T-cell (primary cell): ENCODE data around the gene NFIA. TPM values are rescaled to one million over a fixed set of nuclear protein-coding genes. Genes with fewer than 3 reads are reported as not detected.

Source experiments
- ATAC-seq, 4 experiments: fragments of 200-7000 bp in 3 of 4; fragments of 150-1000 bp in 1 of 4; cut with Tn5 transposase; replicated peaks in 1 of 4; 1 replicate in 3 of 4; 2 replicates in 1 of 4; pipeline ENCODE4 v1.10.0; 2021; ENCODE audit warnings: moderate library complexity in 3 of 4, mild to moderate bottlenecking in 2 of 4, moderate number of reproducible peaks in 1 of 4
- CTCF ChIA-PET, 2 donors: fragments of 300-600 bp; sonication (Branson Sonifier 250); formaldehyde crosslinking; loops; one replicate each; lab custom pipeline; 2022; ENCODE audit warnings: antibody characterized with exemption in 2 of 2; lab: Charles Lee
- POLR2A ChIA-PET, 2 donors: fragments of 300-600 bp; sonication (Branson Sonifier 250); formaldehyde crosslinking; loops; one replicate each; lab custom pipeline; 2022; ENCODE audit warnings: antibody characterized with exemption in 2 of 2; lab: Charles Lee
- DNase-seq, 35 experiments: peaks; one replicate each; pipeline versions ENCODE4 v3.0.0 to v3.0.0-alpha.2; 2013 to 2023
- H3K27ac ChIP-seq: one replicate; pipeline ENCODE4 v1.5.1; 2013; ENCODE audit warnings: low read length
- H3K27me3 ChIP-seq, 2 experiments: replicated peaks in 1 of 2; 1 replicate in 1 of 2; 2 replicates in 1 of 2; pipeline versions ENCODE4 v1.6.1 to v1.7.0; 2013; ENCODE audit warnings: low read length in 1 of 2, mixed read lengths in 1 of 2; ENCODE audit not compliant: control insufficient read depth in 2 of 2, insufficient read depth in 2 of 2; ENCODE audit errors: extremely low read depth in 1 of 2
- H3K36me3 ChIP-seq, 2 donors: 1 replicate in 1 of 2; 2 replicates in 1 of 2; pipeline versions ENCODE4 v1.6.1 to v1.7.0; 2013; ENCODE audit warnings: low read length in 1 of 2; ENCODE audit not compliant: control insufficient read depth in 2 of 2, insufficient read depth in 1 of 2; ENCODE audit errors: extremely low read depth in 1 of 2
- H3K4me1 ChIP-seq, 2 experiments: 1 replicate in 1 of 2; 2 replicates in 1 of 2; pipeline versions ENCODE4 v1.6.1 to v1.7.0; 2013; ENCODE audit warnings: low read length in 2 of 2, mixed read lengths in 1 of 2; ENCODE audit not compliant: insufficient read depth in 2 of 2, control insufficient read depth in 1 of 2; ENCODE audit errors: extremely low read depth in 1 of 2
- H3K4me3 ChIP-seq, 2 donors: 1 replicate in 1 of 2; 2 replicates in 1 of 2; pipeline versions ENCODE4 v1.5.1 to v1.7.0; 2013; ENCODE audit warnings: mild to moderate bottlenecking in 2 of 2, low read length in 1 of 2, moderate library complexity in 1 of 2; ENCODE audit not compliant: control insufficient read depth in 1 of 2; ENCODE audit errors: extremely low read depth in 1 of 2
- H3K9me3 ChIP-seq: 2 replicates; pipeline ENCODE4 v1.7.0; 2013
- H3K27ac Mint-ChIP-seq, 2 donors: one replicate each; pipeline ENCODE4 v1.8.0; 2020 to 2021; ENCODE audit warnings: mild to moderate bottlenecking in 2 of 2, mixed read lengths in 2 of 2
- H3K27me3 Mint-ChIP-seq, 2 donors: one replicate each; pipeline ENCODE4 v1.8.0; 2021 to 2022; ENCODE audit warnings: mixed read lengths in 2 of 2
- H3K36me3 Mint-ChIP-seq: one replicate; pipeline ENCODE4 v1.8.0; 2021; ENCODE audit warnings: mixed read lengths
- H3K4me1 Mint-ChIP-seq, 3 donors: one replicate each; pipeline ENCODE4 v1.8.0; 2020 to 2022; ENCODE audit warnings: mixed read lengths in 3 of 3, mild to moderate bottlenecking in 1 of 3
- H3K4me3 Mint-ChIP-seq, 3 donors: one replicate each; pipeline ENCODE4 v1.8.0; 2020 to 2022; ENCODE audit warnings: mild to moderate bottlenecking in 3 of 3, mixed read lengths in 3 of 3, moderate library complexity in 3 of 3
- H3K9me3 Mint-ChIP-seq, 3 donors: one replicate each; pipeline ENCODE4 v1.8.0; 2020 to 2022; ENCODE audit warnings: mixed read lengths in 3 of 3
- WGBS: methylation state at CpG from one replicate; pipeline ENCODE4 v1.1.5; 2013; ENCODE audit warnings: missing lambda C conversion rate; ENCODE audit not compliant: insufficient coverage; 5-methylcytosine and 5-hydroxymethylcytosine counted together
- total RNA-seq, 35 experiments: library from RNA in 6 of 35; stranded (reverse) in 6 of 35; fragments of 120-200 nt in 1 of 35; gene quantifications; one replicate each; pipeline versions ENCODE4 v1.2.1 to v1.2.4 and lab custom pipeline; 2013 to 2026

NFIA gene
- total RNA-seq, 5 donors from 2014 or later (not counting 1 experiment from before 2014, with no cell fraction given) = 5.1 to 10.1 (median 7.1) TPM

DNA sequence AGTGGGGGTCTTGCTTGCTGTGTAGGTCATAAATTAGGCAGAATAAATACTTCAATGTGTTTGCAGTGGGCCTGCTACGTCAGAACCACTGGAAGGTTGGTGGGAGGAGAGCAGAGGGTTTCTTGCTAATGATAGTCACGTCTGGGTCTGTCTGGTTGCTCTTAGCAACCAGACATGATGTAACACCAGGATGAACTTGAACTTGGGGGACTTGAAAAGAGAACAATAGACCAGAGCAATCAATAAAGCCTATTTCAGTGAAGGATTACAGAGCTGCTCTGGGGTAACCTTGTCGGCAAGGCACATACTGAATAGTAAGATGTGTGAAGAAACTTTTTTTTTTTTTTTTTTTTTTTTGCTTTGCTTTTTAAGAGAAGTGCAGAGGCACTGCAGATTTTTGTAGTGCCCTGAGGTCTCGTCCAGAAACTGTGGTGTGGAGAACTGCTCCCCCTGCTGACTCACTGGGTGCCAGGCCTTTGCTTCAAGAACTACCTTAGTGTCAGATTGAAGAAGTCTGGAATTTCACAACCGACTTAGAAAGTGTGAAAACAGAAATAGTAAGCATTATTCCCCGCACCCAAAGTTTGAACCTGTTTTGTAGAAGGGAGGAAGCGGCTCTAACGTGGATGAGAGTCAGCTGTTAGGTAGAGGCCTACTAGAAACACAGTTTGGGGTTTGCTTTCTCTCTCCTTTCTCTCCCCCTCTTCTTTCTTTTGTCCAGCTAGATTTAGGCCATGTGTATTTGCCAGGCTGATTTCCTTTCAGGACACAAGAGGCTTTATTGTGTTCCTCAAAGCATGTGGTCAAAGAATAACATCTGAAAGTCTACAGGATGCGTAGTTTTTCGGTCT is 371.0 kb downstream of the NFIA start:
- Mint-ChIP-seq H3K36me3 (peaks cover 3% of the 10 kb centered on the region), H3K4me1 (peaks cover 7 to 16% (median 8%) of the 10 kb centered on the region in 3 donors), H3K27ac (peak overlapping the region in 1 of 2 donors; percentile 25), H3K27me3 (no peaks in the 10 kb centered on the region), H3K9me3 (no peaks in the 10 kb centered on the region), H3K4me3 (no peak overlapping the region)
- WGBS = 6% methylated on average over 3 of the region's 10 CpGs
- Histone ChIP-seq H3K27me3 (no peaks in the 10 kb centered on the region), H3K4me3 (no peak overlapping the region), H3K36me3 (no peaks in the 10 kb centered on the region), H3K27ac (no peak overlapping the region), H3K4me1 (peaks cover 2 to 5% of the 10 kb centered on the region in 2 experiments), H3K9me3 (no peaks in the 10 kb centered on the region)
- CTCF ChIA-PET = interaction anchor here (0.6 to 3.3 kb wide), 9 partner anchors 29 to 1481 kb away, joined by 3 to 9 read pairs (median 4); no protein-coding TSS in a partner anchor
- ATAC-seq (peak; percentile 61 to 89 (median 81)), DNase-seq (peak; percentile 26 to 79 (median 55))
- POLR2A ChIA-PET = no interaction called here

DNA sequence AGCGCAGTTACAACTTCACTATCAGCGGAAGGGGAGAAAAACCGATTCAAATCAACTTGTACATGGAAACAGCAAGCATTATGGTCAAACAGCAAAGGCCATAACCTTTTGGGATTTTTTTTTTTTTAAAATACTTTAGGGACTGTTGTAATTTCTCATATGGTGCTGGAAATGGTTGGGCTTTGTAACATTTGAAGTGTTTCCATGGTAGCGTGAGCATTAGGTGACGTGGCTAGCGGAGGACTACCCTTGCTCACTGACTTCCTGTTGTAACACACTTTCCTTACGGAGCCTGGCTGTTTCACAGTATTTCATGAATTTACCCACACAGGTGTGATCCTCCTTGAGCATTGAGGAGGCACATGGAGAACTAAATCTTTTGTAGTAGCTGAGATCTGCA is 373.0 kb downstream of the NFIA start:
- no peaks in the 10 kb centered on the region for H3K36me3 ChIP-seq
- H3K9me3 ChIP-seq = no peaks in the 10 kb centered on the region
- no peak overlapping the region for H3K4me3 Mint-ChIP-seq
- peaks cover 7 to 16% (median 8%) of the 10 kb centered on the region in 3 donors for H3K4me1 Mint-ChIP-seq
- no peak overlapping the region for H3K27ac ChIP-seq
- H3K9me3 Mint-ChIP-seq = no peaks in the 10 kb centered on the region
- H3K27me3 Mint-ChIP-seq = no peaks in the 10 kb centered on the region
- H3K27me3 ChIP-seq = no peaks in the 10 kb centered on the region
- peaks cover 3% of the 10 kb centered on the region for H3K36me3 Mint-ChIP-seq
- ChIA-PET POLR2A (interaction anchor here in 1 of 2 donors (0.7 kb wide), 1 partner anchor 308 kb away, joined by 4 read pairs; no protein-coding TSS in a partner anchor), CTCF (no interaction called here)
- DNase-seq = no peak
- WGBS = 100% methylated on average over 1 of the region's 7 CpGs
- no peak overlapping the region for H3K4me3 ChIP-seq
- no peak overlapping the region for H3K27ac Mint-ChIP-seq
- ATAC-seq = no peak
- peaks cover 2 to 5% of the 10 kb centered on the region in 2 experiments for H3K4me1 ChIP-seq

DNA sequence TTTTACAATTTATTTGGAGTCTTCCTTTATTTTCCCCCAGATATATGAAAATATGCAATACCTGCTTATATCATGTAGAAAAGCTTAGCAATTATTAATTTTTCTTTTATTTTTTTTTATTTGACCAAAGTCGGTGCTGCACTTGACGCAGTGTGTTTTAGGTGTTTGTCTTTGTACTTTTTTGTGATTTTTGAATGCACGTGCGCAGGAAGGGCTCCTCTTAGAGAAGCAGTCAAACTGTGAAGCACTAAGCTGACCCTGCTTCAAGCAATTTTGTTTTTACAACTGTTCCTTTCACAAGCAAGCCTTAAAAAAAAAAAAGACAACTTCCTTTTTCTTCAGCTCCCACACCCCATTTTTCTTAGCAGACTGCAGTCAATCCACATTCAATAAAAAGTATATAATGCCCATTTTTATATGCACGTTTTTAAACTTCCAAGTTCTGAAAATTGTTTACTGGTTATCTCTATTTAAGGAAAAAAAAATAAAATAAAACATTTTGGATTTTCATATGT is 375.2 kb downstream of the NFIA start:
- H3K27me3 Mint-ChIP-seq = no peaks in the 10 kb centered on the region
- ATAC-seq = no peak
- H3K27ac Mint-ChIP-seq = no peak overlapping the region
- peaks cover 5 to 11% (median 8%) of the 10 kb centered on the region in 3 donors for H3K4me1 Mint-ChIP-seq
- H3K9me3 Mint-ChIP-seq = no peaks in the 10 kb centered on the region
- Histone ChIP-seq H3K36me3 (no peaks in the 10 kb centered on the region), H3K4me1 (peaks cover 2 to 5% of the 10 kb centered on the region in 2 experiments), H3K27ac (no peak overlapping the region), H3K27me3 (no peaks in the 10 kb centered on the region), H3K4me3 (no peak overlapping the region), H3K9me3 (no peaks in the 10 kb centered on the region)
- H3K4me3 Mint-ChIP-seq = no peak overlapping the region
- CTCF ChIA-PET = no interaction called here
- no peak for DNase-seq
- H3K36me3 Mint-ChIP-seq = peaks cover 3% of the 10 kb centered on the region
- POLR2A ChIA-PET = no interaction called here
- no CpG with 5 or more reads among the region's 5 CpGs for WGBS

DNA sequence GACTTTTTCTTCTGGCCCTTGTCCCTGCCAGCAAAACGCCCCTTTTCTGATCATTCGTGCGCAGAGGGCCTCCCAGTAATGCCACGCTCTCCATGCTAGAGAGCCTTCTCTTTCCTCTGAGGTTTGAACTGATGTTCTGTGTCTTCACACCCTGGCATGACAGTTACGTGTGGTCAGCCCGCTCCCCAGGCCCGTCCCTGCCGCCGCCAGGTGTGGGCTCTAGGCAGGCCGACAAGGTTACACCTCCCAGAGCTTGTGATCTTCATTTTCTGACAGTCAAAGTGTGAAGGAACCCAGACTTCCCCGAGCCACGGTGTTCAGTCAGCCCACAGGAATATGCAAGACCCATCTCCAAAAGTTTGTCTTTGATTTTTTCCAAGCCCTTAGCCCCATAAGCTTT is 377.0 kb downstream of the NFIA start:
- ChIA-PET CTCF (no interaction called here), POLR2A (no interaction called here)
- H3K27me3 Mint-ChIP-seq = no peaks in the 10 kb centered on the region
- DNase-seq (peak in 1 of 35 experiments; percentile 1), ATAC-seq (no peak)
- H3K27ac ChIP-seq = no peak overlapping the region
- H3K36me3 Mint-ChIP-seq = peaks cover 3% of the 10 kb centered on the region
- H3K4me3 Mint-ChIP-seq = no peak overlapping the region
- H3K4me1 ChIP-seq = peaks cover 0 to 2% of the 10 kb centered on the region in 2 experiments
- no peaks in the 10 kb centered on the region for H3K36me3 ChIP-seq
- H3K9me3 Mint-ChIP-seq = no peaks in the 10 kb centered on the region
- no peak overlapping the region for H3K27ac Mint-ChIP-seq
- H3K4me1 Mint-ChIP-seq = no peaks in the 10 kb centered on the region
- H3K9me3 ChIP-seq = no peaks in the 10 kb centered on the region
- 79% methylated on average over 9 of the region's 12 CpGs for WGBS
- no peak overlapping the region for H3K4me3 ChIP-seq
- no peaks in the 10 kb centered on the region for H3K27me3 ChIP-seq

DNA sequence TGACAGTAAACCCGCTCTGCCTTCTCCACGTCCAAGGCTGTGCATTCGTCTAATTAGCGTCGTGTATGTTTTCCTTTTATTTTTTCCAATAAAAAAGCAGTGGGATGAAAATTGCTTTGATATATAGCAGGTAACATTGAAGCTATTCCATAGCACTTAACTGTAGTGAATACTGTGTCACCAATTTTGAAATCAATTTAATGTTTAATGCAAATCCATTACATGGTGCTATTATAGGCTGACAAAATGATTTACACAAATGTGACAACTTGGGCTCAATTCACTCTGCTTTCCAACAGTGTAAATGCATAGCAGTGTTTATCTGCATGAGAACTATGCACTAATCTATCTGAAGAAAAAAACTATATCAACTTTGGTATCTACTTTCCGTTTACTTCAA is 377.8 kb downstream of the NFIA start:
- CTCF ChIA-PET = no interaction called here

More for the DNA sequence above, 377.8 kb downstream of the NFIA start:
- POLR2A ChIA-PET = interaction anchor here in 1 of 2 donors (1.0 kb wide), 1 partner anchor 410 kb away, joined by 5 read pairs; no protein-coding TSS in a partner anchor
- Mint-ChIP-seq H3K27me3 (no peaks in the 10 kb centered on the region), H3K9me3 (no peaks in the 10 kb centered on the region), H3K27ac (no peak overlapping the region), H3K4me3 (no peak overlapping the region), H3K4me1 (no peaks in the 10 kb centered on the region), H3K36me3 (peaks cover 3% of the 10 kb centered on the region)
- no peak for ATAC-seq
- Histone ChIP-seq H3K27ac (no peak overlapping the region), H3K9me3 (no peaks in the 10 kb centered on the region), H3K4me3 (no peak overlapping the region), H3K36me3 (no peaks in the 10 kb centered on the region), H3K4me1 (peaks cover 0 to 2% of the 10 kb centered on the region in 2 experiments), H3K27me3 (no peaks in the 10 kb centered on the region)
- no peak for DNase-seq
- WGBS = no CpG with 5 or more reads among the region's 6 CpGs
